H9 (cell line): ENCODE data around the gene METTL18. TPM values are rescaled to one million over a fixed set of nuclear protein-coding genes. Genes with fewer than 3 reads are reported as not detected.

Source experiments
- DNase-seq: peaks from one replicate; pipeline ENCODE4 v3.0.0-alpha.2; 2017
- H2AFZ ChIP-seq: one replicate; pipeline ENCODE4 v1.6.1; 2013; ENCODE audit warnings: mild to moderate bottlenecking, low read length, control low read depth, moderate library complexity
- H2AK5ac ChIP-seq: 2 replicates; pipeline ENCODE4 v1.6.1; 2013; ENCODE audit warnings: low read length, control low read depth, mixed read lengths; ENCODE audit not compliant: insufficient read length
- H2BK120ac ChIP-seq: one replicate; pipeline ENCODE4 v1.6.1; 2013; ENCODE audit warnings: low read depth, mild to moderate bottlenecking, low read length, control low read depth, inconsistent platforms; ENCODE audit not compliant: poor library complexity, severe bottlenecking
- H2BK12ac ChIP-seq: 2 replicates; pipeline ENCODE4 v1.6.1; 2013; ENCODE audit warnings: low read length, control low read depth, mixed read lengths, low read depth; ENCODE audit not compliant: insufficient read length
- H2BK15ac ChIP-seq: 2 replicates; pipeline ENCODE4 v1.6.1; 2013; ENCODE audit warnings: low read depth, low read length, control low read depth
- H2BK20ac ChIP-seq: one replicate; pipeline ENCODE4 v1.6.1; 2013; ENCODE audit warnings: low read depth, mild to moderate bottlenecking, low read length, control low read depth, inconsistent platforms; ENCODE audit not compliant: poor library complexity, severe bottlenecking
- H2BK5ac ChIP-seq: 2 replicates; pipeline ENCODE4 v1.6.1; 2013; ENCODE audit warnings: low read length, control low read depth, mixed read lengths; ENCODE audit not compliant: insufficient read length
- H3K14ac ChIP-seq: 2 replicates; pipeline ENCODE4 v1.6.1; 2013; ENCODE audit warnings: low read length, control low read depth; ENCODE audit not compliant: insufficient read depth
- H3K18ac ChIP-seq: 2 replicates; pipeline ENCODE4 v1.6.1; 2013; ENCODE audit warnings: low read depth, mild to moderate bottlenecking, mixed read lengths, low read length, control low read depth; ENCODE audit not compliant: insufficient read length
- H3K23ac ChIP-seq: 2 replicates; pipeline ENCODE4 v1.6.1; 2013; ENCODE audit warnings: low read length, control low read depth, mixed read lengths, low read depth; ENCODE audit not compliant: insufficient read length
- H3K23me2 ChIP-seq: 2 replicates; pipeline ENCODE4 v1.6.1; 2013; ENCODE audit warnings: low read depth, mild to moderate bottlenecking, mixed read lengths, low read length, control low read depth; ENCODE audit not compliant: insufficient read length, poor library complexity, severe bottlenecking
- H3K27ac ChIP-seq: 2 replicates; pipeline ENCODE4 v1.5.1; 2013; ENCODE audit warnings: low read length, control low read depth, mixed read lengths, low read depth; ENCODE audit not compliant: insufficient read length
- H3K27me3 ChIP-seq: 2 replicates; pipeline ENCODE4 v1.6.1; 2013; ENCODE audit warnings: low read length, control low read depth, inconsistent platforms; ENCODE audit not compliant: insufficient read depth
- H3K4ac ChIP-seq: 2 replicates; pipeline ENCODE4 v1.6.1; 2013; ENCODE audit warnings: low read depth, mild to moderate bottlenecking, control low read depth, inconsistent platforms, low read length, moderate library complexity
- H3K4me1 ChIP-seq: 2 replicates; pipeline ENCODE4 v1.6.1; 2013; ENCODE audit warnings: low read length, control low read depth, inconsistent platforms; ENCODE audit not compliant: insufficient read depth
- H3K4me2 ChIP-seq: 2 replicates; pipeline ENCODE4 v1.6.1; 2013; ENCODE audit warnings: low read length, control low read depth, mixed read lengths; ENCODE audit not compliant: insufficient read length, insufficient read depth
- H3K56ac ChIP-seq: 2 replicates; pipeline ENCODE4 v1.6.1; 2013; ENCODE audit warnings: low read depth, mild to moderate bottlenecking, mixed read lengths, low read length, control low read depth; ENCODE audit not compliant: insufficient read length
- H3K79me1 ChIP-seq: 2 replicates; pipeline ENCODE4 v1.6.1; 2013; ENCODE audit warnings: low read depth, mild to moderate bottlenecking, moderate library complexity, low read length, control low read depth, inconsistent platforms; ENCODE audit not compliant: insufficient read depth, poor library complexity, severe bottlenecking
- H3K79me2 ChIP-seq: 2 replicates; pipeline ENCODE4 v1.6.1; 2013; ENCODE audit warnings: low read length, control low read depth, inconsistent platforms; ENCODE audit not compliant: insufficient read depth
- H3K9ac ChIP-seq: 2 replicates; pipeline ENCODE4 v1.6.1; 2013; ENCODE audit warnings: low read length, control low read depth, mixed read lengths; ENCODE audit not compliant: insufficient read length; ENCODE audit errors: extremely low read depth
- H3K9me3 ChIP-seq: one replicate; pipeline ENCODE4 v1.6.1; 2013; ENCODE audit warnings: low read depth, low read length, inconsistent platforms; ENCODE audit not compliant: control insufficient read depth
- H3T11ph ChIP-seq: one replicate; pipeline ENCODE4 v1.6.1; 2013; ENCODE audit warnings: mild to moderate bottlenecking, low read length, control low read depth, inconsistent platforms
- H4K20me1 ChIP-seq: one replicate; pipeline ENCODE4 v1.6.1; 2013; ENCODE audit not compliant: control insufficient read depth, insufficient read length, insufficient read depth
- H4K5ac ChIP-seq: 2 replicates; pipeline ENCODE4 v1.6.1; 2013; ENCODE audit warnings: low read depth, mild to moderate bottlenecking, mixed read lengths, low read length, control low read depth; ENCODE audit not compliant: insufficient read length
- H4K8ac ChIP-seq: replicated peaks from 2 replicates; pipeline ENCODE4 v1.6.1; 2013; ENCODE audit warnings: low read length, control low read depth, mixed read lengths, low read depth; ENCODE audit not compliant: insufficient read length
- H4K91ac ChIP-seq: 2 replicates; pipeline ENCODE4 v1.6.1; 2013; ENCODE audit warnings: low read depth, mild to moderate bottlenecking, moderate library complexity, mixed read lengths, low read length, control low read depth; ENCODE audit not compliant: insufficient read length
- H3K27ac Mint-ChIP-seq, 3 experiments: 2 replicates in 2 of 3; 3 replicates in 1 of 3; pipeline ENCODE4 v1.8.0; 2020 to 2021; ENCODE audit warnings: mixed read lengths in 3 of 3, mild to moderate bottlenecking in 1 of 3, moderate library complexity in 1 of 3
- H3K27me3 Mint-ChIP-seq: 2 replicates; pipeline ENCODE4 v1.8.0; 2021; ENCODE audit warnings: low read depth, mild to moderate bottlenecking, moderate library complexity, mixed read lengths
- H3K36me3 Mint-ChIP-seq, 3 experiments: 2 replicates in 2 of 3; 3 replicates in 1 of 3; pipeline ENCODE4 v1.8.0; 2020 to 2021; ENCODE audit warnings: low read depth in 3 of 3, mixed read lengths in 3 of 3; ENCODE audit not compliant: insufficient read depth in 1 of 3
- H3K4me1 Mint-ChIP-seq, 2 experiments: 2 replicates each; pipeline ENCODE4 v1.8.0; 2020; ENCODE audit warnings: mixed read lengths in 2 of 2
- H3K4me3 Mint-ChIP-seq, 2 experiments: 2 replicates in 1 of 2; 3 replicates in 1 of 2; pipeline ENCODE4 v1.8.0; 2020 to 2021; ENCODE audit warnings: mild to moderate bottlenecking in 2 of 2, mixed read lengths in 2 of 2, moderate library complexity in 1 of 2
- H3K9me3 Mint-ChIP-seq, 2 experiments: 2 replicates in 1 of 2; 3 replicates in 1 of 2; pipeline ENCODE4 v1.8.0; 2020; ENCODE audit warnings: mild to moderate bottlenecking in 2 of 2, mixed read lengths in 2 of 2, moderate library complexity in 1 of 2
- whole genome bisulfite sequencing: extraction: QIAGEN DNeasy Blood & Tissue Kit; methylation state at CpG from one replicate; pipeline ENCODE4 v1.1.7; 2013; ENCODE audit warnings: missing lambda C conversion rate, low lambda C conversion rate, mixed read lengths; ENCODE audit not compliant: insufficient read length; ENCODE audit errors: extremely low coverage; 5-methylcytosine and 5-hydroxymethylcytosine counted together
- total RNA-seq: library from RNA; stranded (reverse); gene quantifications from 2 replicates; pipeline ENCODE4 v1.2.1, GENCODE V29; 2021
- TF ChIP-seq, protein P1 (sequence below): fragments of 200-600 bp; sonication (generic); conservative IDR thresholded peaks from 3 replicates; pipeline ENCODE4 v1.8.0; 2021; ENCODE audit warnings: antibody characterized with exemption, mild to moderate bottlenecking

Gene METTL18
- total RNA-seq, 1 experiment from 2014 or later = 8.7 TPM

DNA sequence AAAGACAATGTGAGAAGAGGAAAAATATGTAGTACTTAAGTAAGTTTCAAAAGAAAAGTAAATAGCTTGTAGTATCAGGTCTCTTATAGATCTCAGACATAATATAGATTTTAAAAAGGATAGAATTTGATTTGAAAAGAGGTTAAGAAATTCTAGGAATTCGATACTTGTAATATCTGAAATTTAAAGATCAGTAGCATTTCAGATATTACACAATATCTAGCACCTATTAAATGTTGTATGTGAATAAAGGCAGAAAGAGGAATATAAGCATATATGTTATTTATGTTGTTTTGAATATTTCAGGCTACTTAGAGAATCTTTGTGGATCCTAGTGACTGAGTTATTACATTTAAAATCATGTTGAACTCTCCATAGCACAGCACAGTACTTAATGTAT is 35.0 kb upstream of the METTL18 start:
- H4K20me1 ChIP-seq = no peaks in the 10 kb centered on the region
- no peak overlapping the region for H4K8ac ChIP-seq
- no peak overlapping the region for H2BK15ac ChIP-seq
- no peak overlapping the region for H3K4ac ChIP-seq
- H2AFZ ChIP-seq = no peak overlapping the region
- no peak overlapping the region for H2BK20ac ChIP-seq
- H3K4me2 ChIP-seq = no peak overlapping the region
- H3K9ac ChIP-seq = no peak overlapping the region
- H3K27me3 ChIP-seq = no peaks in the 10 kb centered on the region
- no peaks in the 10 kb centered on the region for H3K9me3 ChIP-seq
- H4K5ac ChIP-seq = no peak overlapping the region
- TF ChIP-seq, protein P1, sequence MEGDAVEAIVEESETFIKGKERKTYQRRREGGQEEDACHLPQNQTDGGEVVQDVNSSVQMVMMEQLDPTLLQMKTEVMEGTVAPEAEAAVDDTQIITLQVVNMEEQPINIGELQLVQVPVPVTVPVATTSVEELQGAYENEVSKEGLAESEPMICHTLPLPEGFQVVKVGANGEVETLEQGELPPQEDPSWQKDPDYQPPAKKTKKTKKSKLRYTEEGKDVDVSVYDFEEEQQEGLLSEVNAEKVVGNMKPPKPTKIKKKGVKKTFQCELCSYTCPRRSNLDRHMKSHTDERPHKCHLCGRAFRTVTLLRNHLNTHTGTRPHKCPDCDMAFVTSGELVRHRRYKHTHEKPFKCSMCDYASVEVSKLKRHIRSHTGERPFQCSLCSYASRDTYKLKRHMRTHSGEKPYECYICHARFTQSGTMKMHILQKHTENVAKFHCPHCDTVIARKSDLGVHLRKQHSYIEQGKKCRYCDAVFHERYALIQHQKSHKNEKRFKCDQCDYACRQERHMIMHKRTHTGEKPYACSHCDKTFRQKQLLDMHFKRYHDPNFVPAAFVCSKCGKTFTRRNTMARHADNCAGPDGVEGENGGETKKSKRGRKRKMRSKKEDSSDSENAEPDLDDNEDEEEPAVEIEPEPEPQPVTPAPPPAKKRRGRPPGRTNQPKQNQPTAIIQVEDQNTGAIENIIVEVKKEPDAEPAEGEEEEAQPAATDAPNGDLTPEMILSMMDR = no peak
- H3K23me2 ChIP-seq = no peaks in the 10 kb centered on the region
- no peak overlapping the region for H3K23ac ChIP-seq
- H3K4me1 ChIP-seq = no peaks in the 10 kb centered on the region
- H3K4me3 Mint-ChIP-seq = no peak overlapping the region
- no peaks in the 10 kb centered on the region for H3K4me1 Mint-ChIP-seq
- H3K27me3 Mint-ChIP-seq = no peaks in the 10 kb centered on the region
- no peak overlapping the region for H2AK5ac ChIP-seq
- no peaks in the 10 kb centered on the region for H3K79me1 ChIP-seq
- H2BK12ac ChIP-seq = no peak overlapping the region
- no peak overlapping the region for H3K27ac Mint-ChIP-seq
- H3K18ac ChIP-seq = no peak overlapping the region
- WGBS = no CpG with 5 or more reads among the region's 1 CpG
- H3T11ph ChIP-seq = no peak overlapping the region
- no peak for DNase-seq
- H3K27ac ChIP-seq = no peak overlapping the region
- H3K9me3 Mint-ChIP-seq = no peaks in the 10 kb centered on the region
- no peak overlapping the region for H4K91ac ChIP-seq
- H2BK120ac ChIP-seq = no peak overlapping the region
- no peak overlapping the region for H2BK5ac ChIP-seq
- no peaks in the 10 kb centered on the region for H3K79me2 ChIP-seq
- no peak overlapping the region for H3K56ac ChIP-seq
- no peak overlapping the region for H3K14ac ChIP-seq
- H3K36me3 Mint-ChIP-seq = peaks cover 14 to 57% (median 51%) of the 10 kb centered on the region in 3 experiments
